ENCODE measurements around the gene STC2.

The STC2 gene

GRCh38 chr5:173333925-173334661, 5.9 kb upstream of the STC2 start:
- H2AFZ ChIP-seq = no peak overlapping the region
- TF ChIP-seq CTCF (IDR thresholded peaks at IDR 0.05) = no peak
- no peak overlapping the region for H3K9ac ChIP-seq
- H3K9me3 ChIP-seq (ENCODE audit: control insufficient read depth, low read length) = no peaks in the 10 kb centered on the region
- no peaks in the 10 kb centered on the region for H3K27me3 ChIP-seq (ENCODE audit: control insufficient read depth, insufficient read depth, low read length)
- no peaks in the 10 kb centered on the region for H3K4me1 ChIP-seq
- H3K4me2 ChIP-seq (ENCODE audit: low read length) = no peak overlapping the region
- H3K27ac ChIP-seq = no peak overlapping the region
- no peak overlapping the region for H3K4me3 ChIP-seq (ENCODE audit: low read depth, low read length)
- H3K79me2 ChIP-seq = no peaks in the 10 kb centered on the region
- no peaks in the 10 kb centered on the region for H3K36me3 ChIP-seq (ENCODE audit: control insufficient read depth, insufficient read depth, low read length)

GRCh38 chr5:173331956-173332479, 3.8 kb upstream of the STC2 start:
- TF ChIP-seq CTCF (IDR thresholded peaks at IDR 0.05) = peak; percentile 76

GRCh38 chr5:173331287-173331686, 3.1 kb upstream of the STC2 start:
- Histone ChIP-seq H3K27me3 (ENCODE audit: control insufficient read depth, insufficient read depth, low read length) (no peaks in the 10 kb centered on the region), H3K27ac (no peak overlapping the region)

More at GRCh38 chr5:173331956-173332479, 3.8 kb upstream of the STC2 start:
- Histone ChIP-seq H3K36me3 (ENCODE audit: control insufficient read depth, insufficient read depth, low read length) (no peaks in the 10 kb centered on the region), H3K27ac (no peak overlapping the region), H3K4me2 (ENCODE audit: low read length) (no peak overlapping the region), H3K4me1 (no peaks in the 10 kb centered on the region), H3K9me3 (ENCODE audit: control insufficient read depth, low read length) (no peaks in the 10 kb centered on the region), H3K4me3 (ENCODE audit: low read depth, low read length) (no peak overlapping the region), H3K9ac (no peak overlapping the region), H3K27me3 (ENCODE audit: control insufficient read depth, insufficient read depth, low read length) (no peaks in the 10 kb centered on the region), H3K79me2 (no peaks in the 10 kb centered on the region), H2AFZ (no peak overlapping the region)

GRCh38 chr5:173330338-173331206, 2.4 kb upstream of the STC2 start:
- H2AFZ ChIP-seq = no peak overlapping the region
- H3K4me3 ChIP-seq (ENCODE audit: low read depth, low read length) = no peak overlapping the region
- H3K9ac ChIP-seq = no peak overlapping the region
- H3K36me3 ChIP-seq (ENCODE audit: control insufficient read depth, insufficient read depth, low read length) = no peaks in the 10 kb centered on the region
- H3K4me1 ChIP-seq = no peaks in the 10 kb centered on the region
- no peaks in the 10 kb centered on the region for H3K27me3 ChIP-seq (ENCODE audit: control insufficient read depth, insufficient read depth, low read length)
- H3K4me2 ChIP-seq (ENCODE audit: low read length) = no peak overlapping the region
- no peaks in the 10 kb centered on the region for H3K79me2 ChIP-seq
- TF ChIP-seq CTCF (IDR thresholded peaks at IDR 0.05) = no peak
- no peak overlapping the region for H3K27ac ChIP-seq
- no peaks in the 10 kb centered on the region for H3K9me3 ChIP-seq (ENCODE audit: control insufficient read depth, low read length)

More at GRCh38 chr5:173331287-173331686, 3.1 kb upstream of the STC2 start:
- Histone ChIP-seq H3K9ac (no peak overlapping the region), H3K4me3 (ENCODE audit: low read depth, low read length) (no peak overlapping the region), H3K4me1 (no peaks in the 10 kb centered on the region), H2AFZ (no peak overlapping the region), H3K36me3 (ENCODE audit: control insufficient read depth, insufficient read depth, low read length) (no peaks in the 10 kb centered on the region), H3K9me3 (ENCODE audit: control insufficient read depth, low read length) (no peaks in the 10 kb centered on the region), H3K79me2 (no peaks in the 10 kb centered on the region), H3K4me2 (ENCODE audit: low read length) (no peak overlapping the region)
- TF ChIP-seq CTCF (IDR thresholded peaks at IDR 0.05) = no peak

Data from parathyroid adenoma (tissue), 2 donors.